ENCODE results near the gene JHY. TPM values are rescaled to one million over a fixed set of nuclear protein-coding genes. Genes with fewer than 3 reads are reported as not detected.

The JHY gene
- total RNA-seq, 2 donors from 2014 or later = 2.3 TPM

DNA sequence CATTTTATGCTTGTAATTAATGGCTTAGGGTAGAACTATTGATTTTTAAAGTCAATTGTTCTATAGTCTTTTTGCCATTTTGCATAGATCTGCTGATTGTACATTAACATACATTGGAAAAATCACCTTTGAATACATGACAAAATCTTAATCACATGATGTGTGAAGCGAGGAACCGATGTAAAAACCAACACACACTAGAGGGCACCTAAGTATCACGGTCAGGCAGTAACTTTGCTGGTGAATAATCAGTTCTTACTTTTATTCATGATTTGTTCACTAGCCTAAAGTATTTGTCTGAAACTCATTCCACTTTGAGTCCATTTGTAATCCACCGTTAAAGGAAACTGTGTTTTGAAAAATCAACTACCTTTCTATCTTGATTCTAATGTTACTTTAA lies 28.2 kb downstream of the JHY start:
- no peak overlapping the region for H3K27ac ChIP-seq
- no peaks in the 10 kb centered on the region for H3K4me1 ChIP-seq
- H3K9me3 ChIP-seq = no peaks in the 10 kb centered on the region
- WGBS, 2 donors = 58 to 81% methylated on average over 4 of the region's 4 CpGs
- intact Hi-C loops (cut with DNase I) = no loop called here
- TF ChIP-seq, protein P1, sequence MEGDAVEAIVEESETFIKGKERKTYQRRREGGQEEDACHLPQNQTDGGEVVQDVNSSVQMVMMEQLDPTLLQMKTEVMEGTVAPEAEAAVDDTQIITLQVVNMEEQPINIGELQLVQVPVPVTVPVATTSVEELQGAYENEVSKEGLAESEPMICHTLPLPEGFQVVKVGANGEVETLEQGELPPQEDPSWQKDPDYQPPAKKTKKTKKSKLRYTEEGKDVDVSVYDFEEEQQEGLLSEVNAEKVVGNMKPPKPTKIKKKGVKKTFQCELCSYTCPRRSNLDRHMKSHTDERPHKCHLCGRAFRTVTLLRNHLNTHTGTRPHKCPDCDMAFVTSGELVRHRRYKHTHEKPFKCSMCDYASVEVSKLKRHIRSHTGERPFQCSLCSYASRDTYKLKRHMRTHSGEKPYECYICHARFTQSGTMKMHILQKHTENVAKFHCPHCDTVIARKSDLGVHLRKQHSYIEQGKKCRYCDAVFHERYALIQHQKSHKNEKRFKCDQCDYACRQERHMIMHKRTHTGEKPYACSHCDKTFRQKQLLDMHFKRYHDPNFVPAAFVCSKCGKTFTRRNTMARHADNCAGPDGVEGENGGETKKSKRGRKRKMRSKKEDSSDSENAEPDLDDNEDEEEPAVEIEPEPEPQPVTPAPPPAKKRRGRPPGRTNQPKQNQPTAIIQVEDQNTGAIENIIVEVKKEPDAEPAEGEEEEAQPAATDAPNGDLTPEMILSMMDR (IDR thresholded peaks at IDR 0.05) = peak in 2 of 7 experiments; percentile 21 to 36
- no peak for TF ChIP-seq POLR2A (IDR thresholded peaks at IDR 0.05)
- H3K27me3 ChIP-seq = no peaks in the 10 kb centered on the region
- no peak for DNase-seq
- H3K36me3 ChIP-seq (replicated peaks in 1 of 2; ENCODE audit: insufficient read depth in 1 of 2, low read depth in 2 of 2) = no peaks in the 10 kb centered on the region
- H3K4me3 ChIP-seq = no peak overlapping the region
- ATAC-seq = no peak

- peak in 2 of 4 donors; percentile 6 to 15 for DNase-seq
- intact Hi-C loops (cut with DNase I) = no loop called here
- Histone ChIP-seq H3K36me3 (replicated peaks in 1 of 2; ENCODE audit: insufficient read depth in 1 of 2, low read depth in 2 of 2) (no peaks in the 10 kb centered on the region), H3K9me3 (no peaks in the 10 kb centered on the region), H3K4me1 (no peaks in the 10 kb centered on the region), H3K27ac (no peak overlapping the region), H3K27me3 (no peaks in the 10 kb centered on the region), H3K4me3 (no peak overlapping the region)
- no peak for ATAC-seq
- TF ChIP-seq, protein P1 (IDR thresholded peaks at IDR 0.05) = no peak
- no peak for TF ChIP-seq POLR2A (IDR thresholded peaks at IDR 0.05)
- WGBS, 2 donors = 68 to 74% methylated on average over 1 of the region's 1 CpG
Observed at GRCh38 chr11:122917311-122917710, 34.8 kb downstream of the JHY start.

GRCh38 chr11:122918734-122919133 lies 36.2 kb downstream of the JHY start:
- H3K4me1 ChIP-seq = no peaks in the 10 kb centered on the region
- TF ChIP-seq, protein P1 (IDR thresholded peaks at IDR 0.05) = no peak
- no peak for TF ChIP-seq POLR2A (IDR thresholded peaks at IDR 0.05)
- H3K9me3 ChIP-seq = no peaks in the 10 kb centered on the region
- no peak overlapping the region for H3K27ac ChIP-seq
- ATAC-seq = no peak
- H3K36me3 ChIP-seq (replicated peaks in 1 of 2; ENCODE audit: insufficient read depth in 1 of 2, low read depth in 2 of 2) = no peaks in the 10 kb centered on the region
- H3K27me3 ChIP-seq = no peaks in the 10 kb centered on the region
- no peak for DNase-seq
- no peak overlapping the region for H3K4me3 ChIP-seq
- intact Hi-C loops (cut with DNase I) = no loop called here
- 83 to 89% methylated on average over 7 of the region's 7 CpGs for WGBS, 2 donors

- no peaks in the 10 kb centered on the region for H3K9me3 ChIP-seq
- DNase-seq (no peak), ATAC-seq (no peak)
- H3K36me3 ChIP-seq (replicated peaks in 1 of 2; ENCODE audit: insufficient read depth in 1 of 2, low read depth in 2 of 2) = no peaks in the 10 kb centered on the region
- TF ChIP-seq, protein P1 (IDR thresholded peaks at IDR 0.05) = no peak
- TF ChIP-seq POLR2A (IDR thresholded peaks at IDR 0.05) = no peak
- H3K27me3 ChIP-seq = no peaks in the 10 kb centered on the region
- H3K4me3 ChIP-seq = no peak overlapping the region
- H3K4me1 ChIP-seq = no peaks in the 10 kb centered on the region
- H3K27ac ChIP-seq = no peak overlapping the region
- 89 to 93% methylated on average over 5 of the region's 5 CpGs for WGBS, 2 donors
- intact Hi-C loops (cut with DNase I) = no loop called here
Observed at GRCh38 chr11:122920579-122920978, 38.0 kb downstream of the JHY start.

- no peaks in the 10 kb centered on the region for H3K36me3 ChIP-seq (replicated peaks in 1 of 2; ENCODE audit: insufficient read depth in 1 of 2, low read depth in 2 of 2)
- WGBS, 2 donors = 77 to 89% methylated on average over 4 of the region's 4 CpGs
- intact Hi-C loops (cut with DNase I) = no loop called here
- no peak for ATAC-seq
- H3K27ac ChIP-seq = no peak overlapping the region
- TF ChIP-seq, protein P1 (IDR thresholded peaks at IDR 0.05) = no peak
- no peak for TF ChIP-seq POLR2A (IDR thresholded peaks at IDR 0.05)
- no peaks in the 10 kb centered on the region for H3K27me3 ChIP-seq
- H3K9me3 ChIP-seq = no peaks in the 10 kb centered on the region
- no peak overlapping the region for H3K4me3 ChIP-seq
- DNase-seq = no peak
- no peaks in the 10 kb centered on the region for H3K4me1 ChIP-seq
Observed at GRCh38 chr11:122922893-122923292, 40.3 kb downstream of the JHY start.
